ENCODE measurements around the gene USP3. TPM values are rescaled to one million over a fixed set of nuclear protein-coding genes. Genes with fewer than 3 reads are reported as not detected.
A peak's percentile ranks its signal among the peaks of the same experiment; 100 is the strongest.

USP3 gene
- total RNA-seq, 2 donors from 2014 or later = 51.5 to 52.5 TPM

GRCh38 chr15:63457379-63457778 lies 47.0 kb upstream of the USP3 start:
- no peak for TF ChIP-seq CTCF (conservative IDR thresholded peaks at IDR 0.05)
- Histone ChIP-seq H3K4me1 (ENCODE audit: control insufficient read depth, insufficient read depth, low read length) (peaks cover 3% of the 10 kb centered on the region), H3K9ac (ENCODE audit: extremely low read depth, low read length, poor library complexity, severe bottlenecking) (no peak overlapping the region), H3K27me3 (ENCODE audit: control insufficient read depth, insufficient read depth, low read length, poor library complexity, severe bottlenecking) (no peaks in the 10 kb centered on the region), H3K4me3 (ENCODE audit: low read length) (no peak overlapping the region), H3K9me3 (ENCODE audit: control insufficient read depth, low read length) (peaks cover 14% of the 10 kb centered on the region), H3K36me3 (ENCODE audit: control insufficient read depth, insufficient read depth, low read length) (no peaks in the 10 kb centered on the region), H3K27ac (ENCODE audit: low read depth, low read length) (no peak overlapping the region)
- Mint-ChIP-seq H3K27ac (no peak overlapping the region), H3K36me3 (ENCODE audit: low read depth) (peaks cover 7% of the 10 kb centered on the region), H3K9me3 (peaks cover 27% of the 10 kb centered on the region), H3K4me3 (no peak overlapping the region), H3K27me3 (ENCODE audit: insufficient read depth) (no peaks in the 10 kb centered on the region), H3K4me1 (peaks cover 25% of the 10 kb centered on the region)
- DNase-seq = peak; percentile 47
- WGBS, 2 experiments (ENCODE audit: insufficient coverage in 1 of 2, insufficient read length in 1 of 2) = 30 to 79% methylated on average over 3 to 5 of the region's 5 CpGs

- Histone ChIP-seq H3K27me3 (ENCODE audit: control insufficient read depth, insufficient read depth, low read length, poor library complexity, severe bottlenecking) (no peaks in the 10 kb centered on the region), H3K4me3 (ENCODE audit: low read length) (peak overlapping the region; percentile 58), H3K9ac (ENCODE audit: extremely low read depth, low read length, poor library complexity, severe bottlenecking) (no peak overlapping the region), H3K9me3 (ENCODE audit: control insufficient read depth, low read length) (peaks cover 14% of the 10 kb centered on the region), H3K4me1 (ENCODE audit: control insufficient read depth, insufficient read depth, low read length) (peaks cover 3% of the 10 kb centered on the region), H3K36me3 (ENCODE audit: control insufficient read depth, insufficient read depth, low read length) (no peaks in the 10 kb centered on the region), H3K27ac (ENCODE audit: low read depth, low read length) (no peak overlapping the region)
- TF ChIP-seq CTCF (conservative IDR thresholded peaks at IDR 0.05) = no peak
- Mint-ChIP-seq H3K4me3 (no peak overlapping the region), H3K36me3 (ENCODE audit: low read depth) (peaks cover 7% of the 10 kb centered on the region), H3K27ac (no peak overlapping the region), H3K27me3 (ENCODE audit: insufficient read depth) (no peaks in the 10 kb centered on the region), H3K9me3 (peaks cover 27% of the 10 kb centered on the region), H3K4me1 (peaks cover 28% of the 10 kb centered on the region)
- no peak for DNase-seq
- 87 to 88% methylated on average over 5 of the region's 5 CpGs for WGBS, 2 experiments (ENCODE audit: insufficient coverage in 1 of 2, insufficient read length in 1 of 2)
These were observed 46.4 kb upstream of the USP3 start for GRCh38 chr15:63458026-63458425.

- Histone ChIP-seq H3K9ac (ENCODE audit: extremely low read depth, low read length, poor library complexity, severe bottlenecking) (no peak overlapping the region), H3K4me1 (ENCODE audit: control insufficient read depth, insufficient read depth, low read length) (peaks cover 3% of the 10 kb centered on the region), H3K27me3 (ENCODE audit: control insufficient read depth, insufficient read depth, low read length, poor library complexity, severe bottlenecking) (no peaks in the 10 kb centered on the region), H3K36me3 (ENCODE audit: control insufficient read depth, insufficient read depth, low read length) (no peaks in the 10 kb centered on the region), H3K9me3 (ENCODE audit: control insufficient read depth, low read length) (peaks cover 14% of the 10 kb centered on the region), H3K27ac (ENCODE audit: low read depth, low read length) (no peak overlapping the region), H3K4me3 (ENCODE audit: low read length) (no peak overlapping the region)
- Mint-ChIP-seq H3K27ac (no peak overlapping the region), H3K27me3 (ENCODE audit: insufficient read depth) (no peaks in the 10 kb centered on the region), H3K36me3 (ENCODE audit: low read depth) (peaks cover 7% of the 10 kb centered on the region), H3K9me3 (peaks cover 27% of the 10 kb centered on the region), H3K4me3 (no peak overlapping the region), H3K4me1 (peaks cover 32% of the 10 kb centered on the region)
- no peak for TF ChIP-seq CTCF (conservative IDR thresholded peaks at IDR 0.05)
- no peak for DNase-seq
- WGBS, 2 experiments (ENCODE audit: insufficient coverage in 1 of 2, insufficient read length in 1 of 2) = 86 to 88% methylated on average over 24 to 36 of the region's 36 CpGs
These were observed 45.5 kb upstream of the USP3 start for GRCh38 chr15:63458794-63459395.
